H1 (cell line): ENCODE measurements around the gene DENND1A. TPM values are rescaled to one million over a fixed set of nuclear protein-coding genes. Genes with fewer than 3 reads are reported as not detected.

Source experiments
- CTCF ChIA-PET: fragments of 300-600 bp; sonication (Branson Sonifier 250); formaldehyde crosslinking; loops from one replicate; lab custom pipeline; 2021; ENCODE audit not compliant: partially characterized antibody; lab: Charles Lee
- POLR2A ChIA-PET: fragments of 300-600 bp; sonication (Branson Sonifier 250); formaldehyde crosslinking; loops from one replicate; lab custom pipeline; 2021; ENCODE audit warnings: inconsistent platforms; ENCODE audit not compliant: partially characterized antibody; lab: Charles Lee
- DNase-seq, 2 experiments: peaks; one replicate each; pipeline versions ENCODE4 v3.0.0 to v3.0.0-alpha.2; 2010 to 2022; ENCODE audit warnings: low spot score in 2 of 2, low read depth in 1 of 2, mixed read lengths in 1 of 2
- FAIRE-seq: peaks from 2 replicates; lab custom pipeline; 2011; peaks lifted over from hg19 to GRCh38; lab: Jason Lieb, UNC
- H2AFZ ChIP-seq: 2 replicates; pipeline ENCODE4 v1.8.1; 2012; ENCODE audit warnings: low read length, inconsistent platforms
- H2AK5ac ChIP-seq: 2 replicates; pipeline ENCODE4 v1.6.1; 2013; ENCODE audit warnings: low read depth, low read length
- H2BK120ac ChIP-seq: replicated peaks from 2 replicates; pipeline ENCODE3; 2013; ENCODE audit warnings: low read depth, low read length, inconsistent platforms
- H2BK12ac ChIP-seq: 2 replicates; pipeline ENCODE4 v1.6.1; 2013; ENCODE audit warnings: low read depth, low read length
- H2BK15ac ChIP-seq: 2 replicates; pipeline ENCODE4 v1.6.1; 2013; ENCODE audit warnings: low read length
- H2BK20ac ChIP-seq: 2 replicates; pipeline ENCODE4 v1.6.1; 2013; ENCODE audit warnings: low read length
- H2BK5ac ChIP-seq: 2 replicates; pipeline ENCODE4 v1.6.1; 2013; ENCODE audit warnings: low read depth, low read length
- H3K14ac ChIP-seq: 2 replicates; pipeline ENCODE4 v1.6.1; 2013; ENCODE audit warnings: inconsistent platforms; ENCODE audit not compliant: insufficient read length
- H3K18ac ChIP-seq: 2 replicates; pipeline ENCODE4 v1.6.1; 2013; ENCODE audit warnings: low read length; ENCODE audit errors: extremely low read depth
- H3K23ac ChIP-seq: 2 replicates; pipeline ENCODE4 v1.6.1; 2013; ENCODE audit warnings: inconsistent platforms; ENCODE audit not compliant: insufficient read length
- H3K23me2 ChIP-seq: 2 replicates; pipeline ENCODE4 v1.6.1; 2013; ENCODE audit warnings: low read depth, low read length
- H3K27ac ChIP-seq: 2 replicates; pipeline ENCODE4 v1.6.1; 2011; ENCODE audit warnings: low read depth, low read length, inconsistent platforms
- H3K27me3 ChIP-seq, 4 experiments: replicated peaks in 1 of 4; 1 replicate in 1 of 4; 2 replicates in 3 of 4; pipeline versions ENCODE4 v1.6.1 to v1.8.1; 2011 to 2013; ENCODE audit warnings: low read length in 3 of 4, mild to moderate bottlenecking in 3 of 4, inconsistent platforms in 2 of 4, mixed read lengths in 2 of 4, moderate library complexity in 1 of 4; ENCODE audit not compliant: control insufficient read depth in 3 of 4, insufficient read depth in 3 of 4; ENCODE audit errors: extremely low read depth in 1 of 4
- H3K36me3 ChIP-seq, 4 experiments: 2 replicates each; pipeline versions ENCODE4 v1.6.1 to v1.8.1; 2011 to 2013; ENCODE audit warnings: mild to moderate bottlenecking in 4 of 4, low read length in 3 of 4, moderate library complexity in 2 of 4, control low read depth in 1 of 4, inconsistent platforms in 1 of 4; ENCODE audit not compliant: insufficient read depth in 4 of 4, control insufficient read depth in 2 of 4
- H3K4ac ChIP-seq: replicated peaks from 2 replicates; pipeline ENCODE3; 2013; ENCODE audit warnings: low read length, low read depth, mixed read lengths, inconsistent platforms; ENCODE audit not compliant: insufficient read length
- H3K4me1 ChIP-seq, 4 experiments: replicated peaks in 1 of 4; 1 replicate in 1 of 4; 2 replicates in 3 of 4; pipeline versions ENCODE4 v1.6.1 to v1.8.1; 2011 to 2013; ENCODE audit warnings: low read length in 3 of 4, inconsistent platforms in 2 of 4, mixed read lengths in 1 of 4; ENCODE audit not compliant: insufficient read depth in 4 of 4, control insufficient read depth in 3 of 4
- H3K4me2 ChIP-seq, 2 experiments: 2 replicates each; pipeline versions ENCODE4 v1.6.1 to v1.8.1; 2011 to 2013; ENCODE audit warnings: low read depth in 2 of 2, low read length in 2 of 2, control low read depth in 1 of 2, inconsistent platforms in 1 of 2, mild to moderate bottlenecking in 1 of 2; ENCODE audit not compliant: insufficient read depth in 1 of 2
- H3K4me3 ChIP-seq, 4 experiments: fragments of 200-600, 300-600 bp in 1 of 4; sonication (generic), shearing (Covaris generic), sonication (Bioruptor Twin) in 1 of 4; 2 replicates each; pipeline versions ENCODE4 v1.5.1 to v1.8.1; 2011 to 2016; ENCODE audit warnings: low read length in 4 of 4, low read depth in 3 of 4, control low read depth in 2 of 4, inconsistent platforms in 2 of 4, mild to moderate bottlenecking in 2 of 4, mixed read lengths in 1 of 4, moderate library complexity in 1 of 4; ENCODE audit not compliant: insufficient read depth in 2 of 4; ENCODE audit errors: extremely low read depth in 1 of 4
- H3K56ac ChIP-seq: replicated peaks from 2 replicates; pipeline ENCODE3; 2013; ENCODE audit warnings: low read depth, mild to moderate bottlenecking, mixed read lengths, low read length, inconsistent platforms; ENCODE audit not compliant: insufficient read length
- H3K79me1 ChIP-seq: 2 replicates; pipeline ENCODE4 v1.6.1; 2013; ENCODE audit warnings: low read depth, low read length, control low read depth
- H3K79me2 ChIP-seq, 2 experiments: 2 replicates each; pipeline versions ENCODE4 v1.6.1 to v1.8.1; 2012 to 2013; ENCODE audit warnings: low read length in 2 of 2, mild to moderate bottlenecking in 2 of 2, inconsistent platforms in 1 of 2; ENCODE audit not compliant: insufficient read depth in 2 of 2, control insufficient read depth in 1 of 2
- H3K9ac ChIP-seq, 4 experiments: replicated peaks in 1 of 4; 1 replicate in 1 of 4; 2 replicates in 3 of 4; pipeline versions ENCODE4 v1.6.1 to v1.8.1; 2011 to 2013; ENCODE audit warnings: low read depth in 3 of 4, low read length in 3 of 4, control low read depth in 2 of 4, mild to moderate bottlenecking in 2 of 4, moderate library complexity in 2 of 4, inconsistent platforms in 1 of 4; ENCODE audit errors: extremely low read depth in 1 of 4
- H3K9me3 ChIP-seq, 2 experiments: 2 replicates each; pipeline versions ENCODE4 v1.6.1 to v1.8.1; 2012 to 2013; ENCODE audit warnings: mild to moderate bottlenecking in 2 of 2, moderate library complexity in 2 of 2, control low read depth in 1 of 2, inconsistent platforms in 1 of 2, low read depth in 1 of 2, low read length in 1 of 2, mixed read lengths in 1 of 2; ENCODE audit not compliant: insufficient read depth in 2 of 2
- H4K20me1 ChIP-seq, 2 experiments: replicated peaks in 1 of 2; 2 replicates each; pipeline versions ENCODE3 to v1.8.1; 2011 to 2013; ENCODE audit warnings: inconsistent platforms in 2 of 2, low read length in 2 of 2, mild to moderate bottlenecking in 1 of 2; ENCODE audit not compliant: insufficient read depth in 2 of 2, control insufficient read depth in 1 of 2
- H4K5ac ChIP-seq: 2 replicates; pipeline ENCODE4 v1.6.1; 2013; ENCODE audit warnings: low read length, low read depth, mixed read lengths, inconsistent platforms; ENCODE audit not compliant: insufficient read length
- H4K8ac ChIP-seq: 2 replicates; pipeline ENCODE4 v1.8.0; 2013; ENCODE audit warnings: mild to moderate bottlenecking, moderate library complexity, low read length, inconsistent platforms; ENCODE audit not compliant: insufficient read depth; ENCODE audit errors: extremely low read depth
- H4K91ac ChIP-seq: replicated peaks from 2 replicates; pipeline ENCODE3; 2013; ENCODE audit warnings: low read length, mixed read lengths, inconsistent platforms; ENCODE audit not compliant: insufficient read length
- BACH1 ChIP-seq: IDR thresholded peaks from 2 replicates; pipeline ENCODE4 v1.6.1; 2012; ENCODE audit warnings: low read length, improper control_type of control experiment
- JUND ChIP-seq: IDR thresholded peaks from 2 replicates; pipeline ENCODE4 v1.6.1; 2011; ENCODE audit warnings: mild to moderate bottlenecking, improper control_type of control experiment, low read length
- KDM1A ChIP-seq: fragments of 200-600, 300-600 bp; sonication (generic); IDR thresholded peaks from 2 replicates; pipeline ENCODE4 v1.7.1; 2016; ENCODE audit warnings: mild to moderate bottlenecking, low read length, borderline replicate concordance
- MAFK ChIP-seq: IDR thresholded peaks from 2 replicates; pipeline ENCODE4 v1.6.1; 2012; ENCODE audit warnings: low read depth, mild to moderate bottlenecking, improper control_type of control experiment, low read length
- SIN3A ChIP-seq, 2 experiments: IDR thresholded peaks in 1 of 2; conservative IDR thresholded peaks in 1 of 2; 2 replicates each; pipeline ENCODE4 v1.6.1; 2011 to 2012; ENCODE audit warnings: low read length in 2 of 2, improper control_type of control experiment in 1 of 2, low read depth in 1 of 2, mild to moderate bottlenecking in 1 of 2
- WGBS, 2 experiments: shearing (Covaris generic) in 1 of 2; methylation state at CpG; one replicate each; pipeline versions ENCODE4 v1.1.6 to v1.1.7; 2013 to 2015; ENCODE audit warnings: low lambda C conversion rate in 2 of 2, mixed read lengths in 2 of 2, inconsistent platforms in 1 of 2, low coverage in 1 of 2, missing lambda C conversion rate in 1 of 2; ENCODE audit not compliant: insufficient replicate concordance in 2 of 2, insufficient coverage in 1 of 2, insufficient read length in 1 of 2; ENCODE audit errors: extremely low coverage in 1 of 2, missing lambda C conversion rate in 1 of 2; 5-methylcytosine and 5-hydroxymethylcytosine counted together
- polyA plus RNA-seq, 7 experiments: library from polyadenylated mRNA; depleted of rRNA in 3 of 7; stranded (reverse) in 5 of 7; unstranded in 2 of 7; fragments of >200 nt in 5 of 7; fragments of 200-250 nt in 2 of 7; gene quantifications; 1 replicate in 5 of 7; 2 replicates in 1 of 7; 4 replicates in 1 of 7; pipeline versions ENCODE4 v1.2.1 to v1.2.3, GENCODE V29; 2011 to 2013; ENCODE audit warnings: missing spikeins in 2 of 7, mixed read lengths in 2 of 7
- total RNA-seq: library from RNA; stranded (reverse); fragmentation: NEBNext Ultra II Directional; extraction: Animal tissue kit (Norgen Biotek cat#: 25700); gene quantifications from 2 replicates; pipeline ENCODE4 v1.2.1, GENCODE V29; 2021

The DENND1A gene
- total and polyA plus RNA-seq, 2 of the 8 experiments (the other 6 are each of a cell fraction or from before 2014, with no cell fraction given): 24.1 to 26.4 TPM

DNA sequence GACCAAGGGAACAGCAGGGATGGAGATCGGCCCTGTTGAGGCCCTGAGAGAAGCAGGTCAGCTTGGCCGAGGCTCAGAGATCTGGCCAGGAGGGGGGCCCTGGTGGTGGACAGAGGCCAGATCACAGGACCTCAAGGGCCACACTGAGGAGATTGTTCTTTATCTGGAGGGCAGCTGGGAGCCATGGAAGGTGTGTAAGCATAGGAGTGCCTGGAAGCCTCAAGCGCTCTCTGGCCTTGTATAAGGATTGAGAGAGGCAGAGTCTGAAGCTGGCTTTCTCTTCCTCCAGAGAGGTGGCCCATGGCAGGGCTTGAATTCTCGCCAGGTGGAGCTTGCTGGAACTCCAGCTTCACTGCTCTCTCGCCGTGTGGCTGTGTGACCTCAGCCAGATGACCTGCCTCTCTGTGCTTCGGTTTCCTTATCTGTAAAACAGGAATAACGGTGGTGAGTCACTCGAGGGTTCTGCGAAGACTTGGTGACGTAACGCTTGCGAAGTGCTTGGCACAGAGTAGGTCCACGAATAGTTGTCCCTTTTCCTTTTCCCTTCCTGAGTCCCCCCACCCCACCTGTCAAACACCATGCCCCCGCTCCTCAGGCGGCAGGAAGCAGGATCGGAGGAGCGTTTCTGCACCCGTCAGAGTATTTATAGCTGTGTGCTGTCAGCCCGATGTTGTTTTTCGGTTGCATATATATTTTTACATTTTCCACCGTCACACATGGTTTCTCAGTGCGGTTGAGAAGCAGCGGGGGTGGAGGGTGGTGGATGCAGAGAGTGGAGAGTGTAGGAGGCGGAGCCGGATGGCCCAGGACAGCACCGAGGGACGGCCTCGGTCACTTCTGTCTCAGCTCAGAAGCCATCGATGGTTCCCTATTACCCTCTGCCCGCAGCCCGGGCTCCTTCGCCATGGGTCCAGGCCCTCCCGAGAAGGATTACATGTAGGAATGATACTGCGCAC lies 590.9 kb downstream of the DENND1A start:
- Histone ChIP-seq H3K4me3 (no peak overlapping the region), H4K91ac (no peak overlapping the region), H3K9me3 (no peaks in the 10 kb centered on the region), H3K27ac (no peak overlapping the region), H3K4ac (peak overlapping the region; percentile 32), H3K23me2 (no peaks in the 10 kb centered on the region), H3K4me2 (0 out of 4 replicates have a peak overlapping the region, but pooled peaks of 1 of the 2 experiments have one; percentile 5), H3K9ac (no peak overlapping the region), H3K18ac (no peak overlapping the region)
- FAIRE-seq: no peak
- TF ChIP-seq KDM1A (peak; percentile 58; the same call in 1 of the 2 replicates), SIN3A (conservative IDR thresholded peaks at IDR 0.05 in 1 of 2, IDR thresholded peaks at IDR 0.05 in 1 of 2; ENCODE audit: low read depth in 1 of 2, low read length in 2 of 2) (no peak), BACH1 (no peak), MAFK (no peak), JUND (no peak)
- TF ChIP-seq, all 59 proteins: peak for 1
- no peak for DNase-seq
- H3K4me1 ChIP-seq: peaks cover 3 to 18% (median 7%) of the 10 kb centered on the region in 4 experiments
- peak overlapping the region; percentile 82; the same call in 1 of the 2 replicates for H2BK12ac ChIP-seq
- H2BK120ac ChIP-seq: no peak overlapping the region
- H4K5ac ChIP-seq: no peak overlapping the region
- no peak overlapping the region for H3K23ac ChIP-seq
- ChIA-PET CTCF (interaction anchor here (0.6 to 2.5 kb wide), 12 partner anchors 11 to 249 kb away, joined by 3 to 11 read pairs (median 3); partner anchors contain the start of gene CRB2), POLR2A (interaction anchor here (0.7 to 1.6 kb wide), 4 partner anchors 15 to 275 kb away, joined by 3 to 5 read pairs (median 3); no protein-coding TSS in a partner anchor)
- H3K36me3 ChIP-seq: no peaks in the 10 kb centered on the region
- no peaks in the 10 kb centered on the region for H3K79me2 ChIP-seq
- no peak overlapping the region for H2AK5ac ChIP-seq
- peak overlapping the region; percentile 61; the same call in 1 of the 2 replicates for H2BK15ac ChIP-seq
- no peak overlapping the region for H4K8ac ChIP-seq
- peak overlapping the region; percentile 94 for H2AFZ ChIP-seq
- peak overlapping the region; percentile 84 for H2BK20ac ChIP-seq
- H3K79me1 ChIP-seq: no peaks in the 10 kb centered on the region
- WGBS, 2 experiments: 83% methylated on average over 27 of the region's 35 CpGs; no CpG with 5 or more reads in 1 of the 2 experiments
- H4K20me1 ChIP-seq: no peaks in the 10 kb centered on the region
- no peak overlapping the region for H3K56ac ChIP-seq
- H2BK5ac ChIP-seq: no peak overlapping the region; the same call in 1 of the 2 replicates
- no peak overlapping the region for H3K14ac ChIP-seq
- no peaks in the 10 kb centered on the region for H3K27me3 ChIP-seq
